Activated naive CD8-positive, alpha-beta T cell treated with anti-CD3 and anti-CD28 coated beads, Interleukin-2, amount 10 ng/mL, durations not matched to agents 7 days and 5 days (primary cell): Measurements from ENCODE around the gene EML6. TPM values are rescaled to one million over a fixed set of nuclear protein-coding genes. Genes with fewer than 3 reads are reported as not detected.
A peak's percentile ranks its signal among the peaks of the same experiment; 100 is the strongest.

Experiments used
- ATAC-seq: fragments of 150-1000 bp; cut with Tn5 transposase; one replicate; pipeline ENCODE4 v1.10.0; 2021; ENCODE audit warnings: low read depth, moderate library complexity
- POLR2A ChIA-PET: fragments of 350-600 bp; sonication (Branson Sonifier 250); formaldehyde crosslinking; loops from one replicate; lab custom pipeline; 2021; ENCODE audit warnings: antibody characterized with exemption; lab: Charles Lee
- DNase-seq: peaks from one replicate; pipeline ENCODE4 v3.0.0; 2021
- H3K27ac Mint-ChIP-seq: one replicate; pipeline ENCODE4 v1.8.0; 2022; ENCODE audit warnings: mild to moderate bottlenecking, mixed read lengths
- H3K27me3 Mint-ChIP-seq: one replicate; pipeline ENCODE4 v1.8.0; 2022; ENCODE audit warnings: mild to moderate bottlenecking, moderate library complexity, mixed read lengths
- H3K36me3 Mint-ChIP-seq: one replicate; pipeline ENCODE4 v1.8.0; 2021; ENCODE audit warnings: mild to moderate bottlenecking, mixed read lengths
- H3K4me1 Mint-ChIP-seq: one replicate; pipeline ENCODE4 v1.8.0; 2021; ENCODE audit warnings: mixed read lengths
- H3K4me3 Mint-ChIP-seq: one replicate; pipeline ENCODE4 v1.8.0; 2022; ENCODE audit warnings: mild to moderate bottlenecking, moderate library complexity, mixed read lengths
- H3K9me3 Mint-ChIP-seq: one replicate; pipeline ENCODE4 v1.8.0; 2021; ENCODE audit warnings: mixed read lengths
- total RNA-seq, 2 experiments: library from RNA; stranded (reverse); gene quantifications; one replicate each; pipeline ENCODE4 v1.2.3, GENCODE V29; 2021

Gene EML6
- total RNA-seq, 2 experiments from 2014 or later = 2.1 to 2.4 TPM

DNA sequence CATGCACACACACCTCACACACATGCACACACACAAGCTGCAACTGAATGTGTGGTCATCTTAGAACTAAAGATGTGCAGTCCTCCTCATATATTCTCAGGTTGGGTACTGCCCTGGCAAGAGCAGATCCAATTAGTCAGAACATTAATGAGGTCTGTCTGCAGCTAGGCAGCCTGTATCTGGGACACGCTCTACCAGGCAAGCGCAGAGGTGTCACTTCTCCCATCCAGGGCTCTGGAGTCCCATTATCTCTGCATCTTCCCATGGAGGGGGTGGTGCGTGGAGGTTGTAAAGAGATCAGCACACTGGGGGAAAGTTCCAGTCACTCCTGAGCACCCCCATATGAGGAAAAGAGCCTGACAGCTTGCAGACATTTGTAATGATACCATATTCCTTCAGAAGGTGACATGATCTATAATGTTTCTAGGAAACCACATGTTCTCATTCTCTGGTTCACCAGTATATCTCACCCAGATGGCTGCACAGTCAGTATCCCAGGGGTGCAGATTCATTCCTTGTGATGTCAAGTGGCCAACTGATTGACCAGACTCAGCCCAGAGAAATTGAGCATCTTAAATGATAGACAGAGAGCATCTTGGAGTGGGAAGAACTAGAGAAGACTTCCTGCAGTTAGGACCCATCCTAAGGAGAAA lies 231.4 kb downstream of the EML6 start:
- ATAC-seq = no peak
- no peak overlapping the region for H3K27ac Mint-ChIP-seq
- no peaks in the 10 kb centered on the region for H3K36me3 Mint-ChIP-seq
- POLR2A ChIA-PET = no interaction called here
- peaks cover 3% of the 10 kb centered on the region for H3K4me1 Mint-ChIP-seq
- H3K4me3 Mint-ChIP-seq = no peak overlapping the region
- DNase-seq = no peak
- no peaks in the 10 kb centered on the region for H3K9me3 Mint-ChIP-seq
- H3K27me3 Mint-ChIP-seq = no peaks in the 10 kb centered on the region

DNA sequence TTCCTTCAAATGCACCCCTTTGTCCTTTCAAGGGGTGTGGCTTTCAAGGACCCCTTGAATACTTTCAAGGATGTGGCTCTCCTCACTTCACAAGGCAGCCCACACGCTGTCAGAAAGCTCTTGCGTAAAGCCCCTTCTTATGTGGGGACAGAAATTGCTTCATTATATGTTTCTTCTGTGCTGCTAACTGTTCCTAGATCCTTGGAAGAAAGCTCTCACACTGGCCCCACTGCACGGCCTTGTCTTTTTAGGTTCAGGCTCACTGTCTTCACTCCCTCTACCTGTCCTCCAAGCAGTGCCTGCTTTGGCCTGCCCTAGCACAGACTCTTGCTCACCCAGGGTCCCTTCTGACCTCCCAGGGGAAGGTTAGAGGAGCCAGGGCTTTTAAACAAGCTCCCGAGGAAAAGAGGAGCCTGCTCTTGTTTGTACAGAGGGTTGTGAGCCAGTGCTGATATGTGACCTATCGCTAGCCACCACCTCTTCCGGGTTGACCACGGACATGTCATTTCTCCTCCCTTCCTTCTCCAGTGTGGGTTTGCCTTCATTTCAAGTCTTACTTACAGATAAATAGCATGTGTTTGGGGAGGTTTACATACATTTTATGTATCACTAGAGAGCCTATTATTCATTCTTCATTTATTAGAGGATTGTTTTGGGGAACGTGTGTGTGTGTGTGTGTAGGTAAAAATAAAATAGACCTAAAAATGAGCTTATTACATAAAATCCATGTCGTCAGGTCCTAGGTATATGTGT lies 232.1 kb downstream of the EML6 start:
- Mint-ChIP-seq H3K4me1 (peaks cover 3% of the 10 kb centered on the region), H3K27me3 (no peaks in the 10 kb centered on the region), H3K27ac (peak overlapping the region; percentile 45), H3K9me3 (no peaks in the 10 kb centered on the region), H3K4me3 (no peak overlapping the region), H3K36me3 (no peaks in the 10 kb centered on the region)
- DNase-seq (no peak), ATAC-seq (no peak)
- POLR2A ChIA-PET = no interaction called here

DNA sequence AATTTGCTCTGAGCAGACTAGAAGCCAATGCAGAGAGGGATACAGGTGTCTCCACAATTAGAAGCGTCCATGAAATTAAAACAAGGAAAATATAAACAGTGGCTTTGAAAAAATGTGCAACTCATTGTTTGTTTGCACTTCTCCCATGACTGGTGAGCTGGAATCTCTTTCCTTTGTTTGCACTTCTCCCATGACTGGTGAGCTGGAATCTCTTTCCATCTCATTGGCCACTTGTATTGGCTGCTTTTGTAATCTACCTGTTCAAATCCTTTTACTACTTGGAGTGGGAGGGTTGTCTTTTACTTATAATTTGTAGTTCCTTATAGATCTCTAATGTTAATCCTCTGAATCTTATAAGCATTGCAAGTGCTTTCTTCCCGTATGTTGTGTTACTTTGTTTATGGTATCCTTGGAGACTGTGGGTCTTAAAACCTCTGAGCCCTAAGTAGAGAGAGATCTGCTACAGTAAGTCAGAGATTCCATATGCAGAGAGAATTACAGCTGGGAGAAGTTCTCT lies 232.7 kb downstream of the EML6 start:
- H3K4me1 Mint-ChIP-seq = peaks cover 3% of the 10 kb centered on the region
- H3K4me3 Mint-ChIP-seq = no peak overlapping the region
- DNase-seq (no peak), ATAC-seq (no peak)
- POLR2A ChIA-PET = interaction anchor here (0.5 kb wide), 1 partner anchor 548 kb away, joined by 5 read pairs; no protein-coding TSS in a partner anchor
- no peak overlapping the region for H3K27ac Mint-ChIP-seq
- H3K9me3 Mint-ChIP-seq = no peaks in the 10 kb centered on the region
- no peaks in the 10 kb centered on the region for H3K27me3 Mint-ChIP-seq
- H3K36me3 Mint-ChIP-seq = peaks cover 2% of the 10 kb centered on the region

DNA sequence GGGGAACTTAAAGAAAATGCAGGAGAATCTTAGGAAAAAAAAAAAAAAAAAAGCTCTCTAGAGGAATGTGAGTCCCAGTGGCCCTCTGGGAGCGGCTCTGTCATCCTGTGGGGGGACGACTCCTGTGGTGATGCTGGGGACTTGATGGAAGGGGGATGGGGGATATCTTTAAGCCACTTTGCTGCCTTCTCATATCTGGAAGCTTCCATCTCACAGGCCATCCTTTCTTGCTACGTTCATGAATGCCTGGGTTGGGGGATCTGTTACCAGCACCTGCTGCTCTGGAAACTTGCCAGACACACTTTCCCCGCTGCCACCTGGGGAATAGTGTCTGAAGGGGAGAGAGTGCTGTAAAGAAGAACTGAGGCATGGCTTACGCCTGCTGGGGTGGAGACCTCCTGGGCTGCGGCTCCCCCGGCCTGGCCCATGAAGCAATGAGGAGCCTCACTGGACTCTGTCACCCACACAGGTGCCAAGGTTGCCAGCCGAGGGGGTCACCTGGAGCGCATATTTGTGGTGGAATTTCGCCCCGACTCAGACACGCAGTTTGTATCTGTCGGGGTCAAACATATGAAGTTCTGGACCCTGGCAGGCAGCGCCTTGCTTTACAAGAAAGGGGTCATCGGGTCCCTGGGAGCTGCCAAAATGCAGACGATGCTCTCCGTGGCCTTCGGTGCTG lies 234.0 kb downstream of the EML6 start:
- DNase-seq (no peak), ATAC-seq (no peak)
- Mint-ChIP-seq H3K27me3 (no peaks in the 10 kb centered on the region), H3K4me1 (peaks cover 3% of the 10 kb centered on the region), H3K9me3 (no peaks in the 10 kb centered on the region), H3K4me3 (no peak overlapping the region), H3K27ac (no peak overlapping the region), H3K36me3 (peaks cover 3% of the 10 kb centered on the region)
- POLR2A ChIA-PET = no interaction called here

DNA sequence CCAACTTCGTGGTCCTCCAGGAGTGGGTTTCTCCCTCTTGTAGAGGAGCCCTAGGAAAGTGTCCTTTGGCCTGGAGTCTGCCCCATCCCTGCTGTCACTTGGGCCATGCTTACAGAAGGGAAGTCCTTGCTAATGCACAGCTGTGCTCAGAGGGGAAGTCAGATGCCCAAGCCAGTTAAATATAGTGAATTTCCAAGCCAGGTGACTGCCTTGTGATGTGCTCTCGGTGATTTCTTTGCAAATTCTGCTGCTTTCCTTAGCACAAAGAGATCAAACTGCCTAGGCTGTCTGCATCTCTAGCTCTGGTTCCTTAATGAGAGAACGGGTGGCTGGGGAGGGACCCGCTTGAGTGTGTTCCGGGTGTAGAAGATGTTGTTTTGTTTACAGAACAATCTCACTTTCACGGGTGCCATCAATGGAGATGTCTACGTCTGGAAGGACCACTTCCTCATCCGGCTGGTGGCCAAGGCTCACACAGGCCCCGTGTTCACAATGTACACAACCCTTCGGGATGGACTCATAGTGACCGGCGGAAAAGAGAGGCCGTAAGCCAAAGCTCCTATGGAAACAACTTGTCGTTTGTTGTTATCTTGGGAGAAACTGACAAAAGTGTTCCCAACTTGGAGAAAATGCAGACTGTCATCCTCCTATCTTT lies 235.4 kb downstream of the EML6 start:
- ATAC-seq (no peak), DNase-seq (no peak)
- Mint-ChIP-seq H3K4me3 (no peak overlapping the region), H3K9me3 (no peaks in the 10 kb centered on the region), H3K4me1 (peaks cover 3% of the 10 kb centered on the region), H3K36me3 (peaks cover 3% of the 10 kb centered on the region), H3K27me3 (no peaks in the 10 kb centered on the region), H3K27ac (no peak overlapping the region)
- POLR2A ChIA-PET = no interaction called here

DNA sequence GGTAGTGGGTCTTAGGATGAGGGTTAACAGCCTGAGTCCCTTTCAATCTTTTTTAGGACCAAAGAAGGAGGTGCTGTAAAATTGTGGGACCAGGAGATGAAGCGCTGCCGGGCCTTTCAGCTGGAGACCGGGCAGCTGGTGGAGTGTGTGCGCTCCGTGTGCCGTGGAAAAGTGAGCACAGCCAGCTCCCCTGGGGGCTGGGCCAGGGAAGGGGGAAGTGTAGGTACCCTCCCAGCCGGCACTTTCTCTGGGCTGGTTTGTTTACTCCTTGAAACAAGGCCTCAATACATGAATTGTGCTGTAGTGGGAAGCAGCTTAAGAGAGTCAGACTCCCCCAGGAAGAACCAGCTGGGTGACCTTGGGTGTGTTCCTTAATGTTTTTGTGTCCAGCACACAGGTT lies 236.7 kb downstream of the EML6 start:
- Mint-ChIP-seq H3K27me3 (no peaks in the 10 kb centered on the region), H3K4me3 (no peak overlapping the region), H3K9me3 (no peaks in the 10 kb centered on the region), H3K4me1 (peaks cover 10% of the 10 kb centered on the region), H3K36me3 (peaks cover 3% of the 10 kb centered on the region), H3K27ac (no peak overlapping the region)
- POLR2A ChIA-PET = no interaction called here
- no peak for ATAC-seq
- no peak for DNase-seq

DNA sequence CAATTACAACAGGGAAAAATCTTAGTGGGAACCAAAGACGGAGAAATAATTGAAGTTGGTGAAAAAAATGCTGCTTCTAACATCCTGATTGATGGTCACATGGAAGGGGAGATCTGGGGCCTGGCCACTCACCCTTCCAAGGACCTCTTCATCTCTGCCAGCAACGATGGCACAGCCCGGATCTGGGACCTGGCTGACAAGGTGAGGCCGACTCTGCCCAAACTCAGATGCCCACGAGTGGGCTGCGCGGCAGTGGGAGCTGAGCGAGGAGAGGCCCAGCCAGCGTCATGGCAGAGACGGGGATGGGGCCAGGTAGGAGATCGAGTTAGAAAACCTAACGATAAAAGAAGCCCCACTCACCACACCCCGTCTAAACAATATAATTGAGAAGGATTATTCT lies 239.0 kb downstream of the EML6 start:
- Mint-ChIP-seq H3K27ac (no peak overlapping the region), H3K27me3 (no peaks in the 10 kb centered on the region), H3K9me3 (no peaks in the 10 kb centered on the region), H3K4me1 (peaks cover 12% of the 10 kb centered on the region), H3K36me3 (peaks cover 5% of the 10 kb centered on the region), H3K4me3 (no peak overlapping the region)
- DNase-seq (no peak), ATAC-seq (no peak)
- POLR2A ChIA-PET = no interaction called here

DNA sequence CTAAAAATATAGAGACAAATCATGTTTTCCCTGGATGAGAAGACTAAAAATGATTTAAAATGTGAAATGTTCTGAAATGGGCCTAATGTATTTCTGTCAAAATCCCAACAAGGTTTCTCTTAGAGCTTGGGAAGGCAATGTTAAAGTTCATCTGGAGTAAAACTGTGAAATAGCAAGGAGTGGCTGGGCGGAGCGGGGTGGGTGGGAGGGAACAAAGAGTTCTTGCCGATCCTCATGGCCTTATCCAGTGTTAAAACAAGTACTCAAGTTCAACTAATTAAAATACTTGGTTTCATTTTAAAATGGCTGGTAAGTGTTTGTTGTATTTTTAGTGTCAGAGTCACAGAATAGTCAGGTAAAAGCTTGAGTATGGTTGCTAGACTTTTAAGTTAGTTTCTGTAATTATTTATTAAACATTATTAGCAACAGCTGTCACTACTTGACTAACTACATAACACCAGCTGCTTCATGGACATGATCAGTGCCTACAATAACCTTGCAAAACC lies 239.5 kb downstream of the EML6 start:
- H3K27me3 Mint-ChIP-seq = no peaks in the 10 kb centered on the region
- POLR2A ChIA-PET = no interaction called here
- peaks cover 12% of the 10 kb centered on the region for H3K4me1 Mint-ChIP-seq
- no peak overlapping the region for H3K4me3 Mint-ChIP-seq
- H3K27ac Mint-ChIP-seq = no peak overlapping the region
- DNase-seq = no peak
- no peaks in the 10 kb centered on the region for H3K9me3 Mint-ChIP-seq
- ATAC-seq = no peak
- H3K36me3 Mint-ChIP-seq = peaks cover 5% of the 10 kb centered on the region

DNA sequence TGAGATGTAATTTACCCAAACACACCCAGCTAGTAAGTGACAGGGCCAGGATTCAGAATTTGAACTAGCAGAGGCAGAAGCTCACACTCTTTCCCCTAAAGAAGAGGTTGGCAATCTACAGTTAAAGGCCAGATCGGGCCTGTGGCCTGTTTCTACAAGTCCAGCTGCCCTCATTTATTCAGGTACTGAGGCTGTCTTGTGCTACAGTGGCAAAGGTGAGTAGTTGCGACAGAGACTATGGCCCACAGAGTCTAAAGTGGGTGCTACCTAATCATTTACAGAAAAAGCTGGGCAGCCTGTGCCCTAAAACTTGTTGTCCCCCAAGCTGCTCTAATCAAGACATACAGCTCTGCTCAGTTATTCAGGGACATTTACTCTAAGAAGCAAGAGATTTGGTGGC lies 240.0 kb downstream of the EML6 start:
- no peaks in the 10 kb centered on the region for H3K27me3 Mint-ChIP-seq
- ATAC-seq = no peak
- peaks cover 12% of the 10 kb centered on the region for H3K4me1 Mint-ChIP-seq
- peaks cover 8% of the 10 kb centered on the region for H3K36me3 Mint-ChIP-seq
- no peak for DNase-seq
- H3K4me3 Mint-ChIP-seq = no peak overlapping the region
- POLR2A ChIA-PET = no interaction called here
- no peaks in the 10 kb centered on the region for H3K9me3 Mint-ChIP-seq
- H3K27ac Mint-ChIP-seq = no peak overlapping the region

DNA sequence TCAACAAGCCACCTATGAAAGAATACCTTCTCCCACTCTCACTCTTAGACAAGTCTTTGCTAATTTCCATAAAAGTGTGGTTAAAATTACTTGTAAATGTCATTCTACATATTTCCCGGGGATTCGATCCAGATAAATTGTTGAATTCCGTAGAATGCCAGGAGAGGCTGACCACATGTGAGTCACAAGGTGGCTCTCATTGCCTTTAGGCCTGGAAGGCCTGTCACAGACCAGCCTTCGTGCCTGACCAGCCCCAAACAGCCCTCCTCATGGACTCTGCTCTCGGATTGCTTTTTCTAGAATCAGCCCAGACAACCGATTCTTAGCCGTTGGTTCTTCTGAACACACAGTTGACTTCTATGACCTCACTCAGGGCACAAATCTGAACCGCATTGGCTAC lies 240.8 kb downstream of the EML6 start:
- ATAC-seq = no peak
- no peak for DNase-seq
- Mint-ChIP-seq H3K4me3 (no peak overlapping the region), H3K4me1 (peaks cover 12% of the 10 kb centered on the region), H3K9me3 (no peaks in the 10 kb centered on the region), H3K27me3 (no peaks in the 10 kb centered on the region), H3K36me3 (peaks cover 9% of the 10 kb centered on the region), H3K27ac (no peak overlapping the region)
- POLR2A ChIA-PET = no interaction called here

DNA sequence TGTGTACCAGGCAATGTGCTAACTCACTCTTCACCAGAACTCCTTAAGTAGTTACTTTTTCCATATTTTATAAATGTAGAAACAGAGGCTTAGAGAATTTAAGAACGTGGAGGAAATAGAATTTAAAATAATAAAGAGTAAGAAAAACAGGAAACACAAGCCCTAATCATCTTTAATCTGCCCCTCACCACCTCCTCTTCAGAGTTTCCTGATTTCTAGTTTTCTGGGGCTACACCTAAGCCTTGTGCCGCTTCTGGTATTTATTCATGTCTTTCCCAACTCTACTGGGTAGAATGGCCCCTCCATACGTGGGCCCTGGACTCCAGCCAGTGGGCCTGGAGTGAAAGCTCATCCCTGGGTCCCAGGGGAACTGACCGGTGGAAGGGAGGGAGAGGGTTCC lies 241.4 kb downstream of the EML6 start:
- ATAC-seq = no peak
- Mint-ChIP-seq H3K27ac (peak overlapping the region; percentile 26), H3K9me3 (no peaks in the 10 kb centered on the region), H3K27me3 (no peaks in the 10 kb centered on the region), H3K36me3 (peaks cover 10% of the 10 kb centered on the region), H3K4me1 (peaks cover 12% of the 10 kb centered on the region), H3K4me3 (no peak overlapping the region)
- no peak for DNase-seq
- POLR2A ChIA-PET = interaction anchor here (1.1 kb wide), 1 partner anchor 220 kb away, joined by 4 read pairs; no protein-coding TSS in a partner anchor

DNA sequence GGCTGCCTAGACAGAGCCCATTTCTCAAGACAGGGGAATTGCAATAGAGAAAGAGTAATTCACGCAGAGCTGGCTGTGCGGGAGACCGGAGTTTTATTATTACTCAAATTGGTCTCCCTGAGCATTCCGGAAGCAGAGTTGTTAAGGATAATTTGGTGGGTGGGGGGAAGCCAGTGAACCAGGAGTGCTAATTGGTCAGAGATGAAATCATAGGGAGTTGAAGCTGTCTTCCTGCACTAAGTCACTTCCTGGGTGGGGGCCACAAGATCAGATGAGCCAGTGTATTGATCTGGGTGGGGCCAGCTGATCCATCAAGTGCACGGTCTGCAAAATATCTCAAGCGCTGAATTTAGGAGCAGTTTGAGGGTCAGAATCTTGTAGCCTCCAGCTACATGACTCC lies 242.0 kb downstream of the EML6 start:
- Mint-ChIP-seq H3K4me1 (peaks cover 12% of the 10 kb centered on the region), H3K27me3 (no peaks in the 10 kb centered on the region), H3K9me3 (no peaks in the 10 kb centered on the region), H3K4me3 (no peak overlapping the region), H3K36me3 (peaks cover 13% of the 10 kb centered on the region), H3K27ac (no peak overlapping the region)
- no peak for DNase-seq
- POLR2A ChIA-PET = interaction anchor here (1.1 kb wide), 1 partner anchor 219 kb away, joined by 4 read pairs; no protein-coding TSS in a partner anchor
- no peak for ATAC-seq
